ENCODE results near the gene APC.
A peak's percentile ranks its signal among the peaks of the same experiment; 100 is the strongest.
"Not testable (repeated sequence)": the region's sequence is repeated elsewhere in the genome, so short reads cannot be mapped to it uniquely, and the experiment has no call there.

The APC gene

GRCh38 chr5:112849912-112850311 lies 112.2 kb downstream of the APC start (continued):
- TF ChIP-seq, protein P1, sequence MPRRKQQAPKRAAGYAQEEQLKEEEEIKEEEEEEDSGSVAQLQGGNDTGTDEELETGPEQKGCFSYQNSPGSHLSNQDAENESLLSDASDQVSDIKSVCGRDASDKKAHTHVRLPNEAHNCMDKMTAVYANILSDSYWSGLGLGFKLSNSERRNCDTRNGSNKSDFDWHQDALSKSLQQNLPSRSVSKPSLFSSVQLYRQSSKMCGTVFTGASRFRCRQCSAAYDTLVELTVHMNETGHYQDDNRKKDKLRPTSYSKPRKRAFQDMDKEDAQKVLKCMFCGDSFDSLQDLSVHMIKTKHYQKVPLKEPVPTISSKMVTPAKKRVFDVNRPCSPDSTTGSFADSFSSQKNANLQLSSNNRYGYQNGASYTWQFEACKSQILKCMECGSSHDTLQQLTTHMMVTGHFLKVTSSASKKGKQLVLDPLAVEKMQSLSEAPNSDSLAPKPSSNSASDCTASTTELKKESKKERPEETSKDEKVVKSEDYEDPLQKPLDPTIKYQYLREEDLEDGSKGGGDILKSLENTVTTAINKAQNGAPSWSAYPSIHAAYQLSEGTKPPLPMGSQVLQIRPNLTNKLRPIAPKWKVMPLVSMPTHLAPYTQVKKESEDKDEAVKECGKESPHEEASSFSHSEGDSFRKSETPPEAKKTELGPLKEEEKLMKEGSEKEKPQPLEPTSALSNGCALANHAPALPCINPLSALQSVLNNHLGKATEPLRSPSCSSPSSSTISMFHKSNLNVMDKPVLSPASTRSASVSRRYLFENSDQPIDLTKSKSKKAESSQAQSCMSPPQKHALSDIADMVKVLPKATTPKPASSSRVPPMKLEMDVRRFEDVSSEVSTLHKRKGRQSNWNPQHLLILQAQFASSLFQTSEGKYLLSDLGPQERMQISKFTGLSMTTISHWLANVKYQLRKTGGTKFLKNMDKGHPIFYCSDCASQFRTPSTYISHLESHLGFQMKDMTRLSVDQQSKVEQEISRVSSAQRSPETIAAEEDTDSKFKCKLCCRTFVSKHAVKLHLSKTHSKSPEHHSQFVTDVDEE (CRISPR knock-in tag; IDR thresholded peaks at IDR 0.05): 0 out of 2 replicates have a peak, but pooled peaks have one; percentile 34

GRCh38 chr5:112854651-112855050 lies 117.0 kb downstream of the APC start:
- no peak for TF ChIP-seq GLIS3 (CRISPR knock-in tag; IDR thresholded peaks at IDR 0.05)
- no peak for TF ChIP-seq OSR1 (CRISPR knock-in tag; IDR thresholded peaks at IDR 0.05)
- no peak for TF ChIP-seq BACH2 (CRISPR knock-in tag; IDR thresholded peaks at IDR 0.05; ENCODE audit: borderline replicate concordance)
- TF ChIP-seq TCF4 (CRISPR knock-in tag; IDR thresholded peaks at IDR 0.05; ENCODE audit: borderline replicate concordance): no peak
- no peak for TF ChIP-seq PPARA (CRISPR knock-in tag; IDR thresholded peaks at IDR 0.05; ENCODE audit: borderline replicate concordance)
- TF ChIP-seq ZC3H10 (CRISPR knock-in tag; IDR thresholded peaks at IDR 0.05): no peak
- TF ChIP-seq ZNF70 (CRISPR knock-in tag; IDR thresholded peaks at IDR 0.05): no peak
- TF ChIP-seq ESRRG (CRISPR knock-in tag; IDR thresholded peaks at IDR 0.05): no peak
- no peak for TF ChIP-seq ZFP3 (CRISPR knock-in tag; IDR thresholded peaks at IDR 0.05)
- TF ChIP-seq, protein P2, sequence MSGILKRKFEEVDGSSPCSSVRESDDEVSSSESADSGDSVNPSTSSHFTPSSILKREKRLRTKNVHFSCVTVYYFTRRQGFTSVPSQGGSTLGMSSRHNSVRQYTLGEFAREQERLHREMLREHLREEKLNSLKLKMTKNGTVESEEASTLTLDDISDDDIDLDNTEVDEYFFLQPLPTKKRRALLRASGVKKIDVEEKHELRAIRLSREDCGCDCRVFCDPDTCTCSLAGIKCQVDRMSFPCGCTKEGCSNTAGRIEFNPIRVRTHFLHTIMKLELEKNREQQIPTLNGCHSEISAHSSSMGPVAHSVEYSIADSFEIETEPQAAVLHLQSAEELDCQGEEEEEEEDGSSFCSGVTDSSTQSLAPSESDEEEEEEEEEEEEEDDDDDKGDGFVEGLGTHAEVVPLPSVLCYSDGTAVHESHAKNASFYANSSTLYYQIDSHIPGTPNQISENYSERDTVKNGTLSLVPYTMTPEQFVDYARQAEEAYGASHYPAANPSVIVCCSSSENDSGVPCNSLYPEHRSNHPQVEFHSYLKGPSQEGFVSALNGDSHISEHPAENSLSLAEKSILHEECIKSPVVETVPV (CRISPR knock-in tag; IDR thresholded peaks at IDR 0.05): no peak
- TF ChIP-seq SNAI2 (CRISPR knock-in tag; IDR thresholded peaks at IDR 0.05): no peak
- TF ChIP-seq, protein P3, sequence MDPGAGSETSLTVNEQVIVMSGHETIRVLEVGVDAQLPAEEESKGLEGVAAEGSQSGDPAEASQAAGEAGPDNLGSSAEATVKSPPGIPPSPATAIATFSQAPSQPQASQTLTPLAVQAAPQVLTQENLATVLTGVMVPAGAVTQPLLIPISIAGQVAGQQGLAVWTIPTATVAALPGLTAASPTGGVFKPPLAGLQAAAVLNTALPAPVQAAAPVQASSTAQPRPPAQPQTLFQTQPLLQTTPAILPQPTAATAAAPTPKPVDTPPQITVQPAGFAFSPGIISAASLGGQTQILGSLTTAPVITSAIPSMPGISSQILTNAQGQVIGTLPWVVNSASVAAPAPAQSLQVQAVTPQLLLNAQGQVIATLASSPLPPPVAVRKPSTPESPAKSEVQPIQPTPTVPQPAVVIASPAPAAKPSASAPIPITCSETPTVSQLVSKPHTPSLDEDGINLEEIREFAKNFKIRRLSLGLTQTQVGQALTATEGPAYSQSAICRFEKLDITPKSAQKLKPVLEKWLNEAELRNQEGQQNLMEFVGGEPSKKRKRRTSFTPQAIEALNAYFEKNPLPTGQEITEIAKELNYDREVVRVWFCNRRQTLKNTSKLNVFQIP (CRISPR knock-in tag; IDR thresholded peaks at IDR 0.05; ENCODE audit: borderline replicate concordance, low read depth): no peak
- no peak for TF ChIP-seq TOX (CRISPR knock-in tag; IDR thresholded peaks at IDR 0.05; ENCODE audit: borderline replicate concordance)
- no peak for TF ChIP-seq CREB5 (CRISPR knock-in tag; IDR thresholded peaks at IDR 0.05; ENCODE audit: low read depth)
- no peak for ATAC-seq

DNA sequence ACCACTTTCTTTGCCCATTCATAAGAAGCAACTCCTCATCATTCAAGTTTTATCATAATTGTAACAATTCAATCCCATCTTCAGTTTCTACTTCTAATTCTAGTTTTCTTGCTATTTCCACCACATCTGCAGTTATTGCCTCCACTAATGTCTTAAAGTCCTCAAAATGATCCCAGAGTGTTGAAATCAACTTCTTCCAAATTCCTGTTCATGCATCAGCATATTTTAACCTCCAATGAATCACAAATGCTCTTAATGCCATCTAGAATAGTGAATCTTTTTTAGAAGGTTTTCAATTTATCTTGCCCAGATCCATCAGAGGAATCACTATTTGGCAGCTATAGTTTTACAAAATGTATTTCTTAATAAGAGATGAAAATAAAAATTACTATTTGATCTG lies 120.2 kb downstream of the APC start:
- TF ChIP-seq PPARA (CRISPR knock-in tag; IDR thresholded peaks at IDR 0.05; ENCODE audit: borderline replicate concordance) (no peak), RARB (CRISPR knock-in tag; IDR thresholded peaks at IDR 0.05) (no peak), SNAI2 (CRISPR knock-in tag; IDR thresholded peaks at IDR 0.05) (no peak), ZNF565 (CRISPR knock-in tag; conservative IDR thresholded peaks at IDR 0.05; ENCODE audit: low read depth) (no peak), GLIS3 (CRISPR knock-in tag; IDR thresholded peaks at IDR 0.05) (no peak), OSR1 (CRISPR knock-in tag; IDR thresholded peaks at IDR 0.05) (no peak), ZNF70 (CRISPR knock-in tag; IDR thresholded peaks at IDR 0.05) (no peak), ESRRG (CRISPR knock-in tag; IDR thresholded peaks at IDR 0.05) (no peak)
- TF ChIP-seq, protein P1 (CRISPR knock-in tag; IDR thresholded peaks at IDR 0.05): no peak
- TF ChIP-seq, protein P2 (CRISPR knock-in tag; IDR thresholded peaks at IDR 0.05): no peak

GRCh38 chr5:112860571-112860928 lies 122.9 kb downstream of the APC start:
- ATAC-seq: not testable (repeated sequence)

More for the DNA sequence above, 120.2 kb downstream of the APC start:
- no peak for ATAC-seq

Measured in SK-N-SH treated with all-trans-retinoic acid at 6 μM for 48 hours (cell line).